ENCODE results near the gene APOB. TPM values are rescaled to one million over a fixed set of nuclear protein-coding genes. Genes with fewer than 3 reads are reported as not detected.

APOB gene
- total RNA-seq, 1 donor from 2014 or later, result under 0.01 TPM

Other genes with a start within 250 kb of the APOB start
- gene LDAH, start 221.0 kb downstream of the APOB start, total RNA-seq, result 12.9 and 15.0 TPM in 2 replicates
- gene TDRD15, start 79.9 kb upstream of the APOB start, total RNA-seq, result not detected in 2 replicates

All from lung microvascular endothelial cell (primary cell).